CD4-positive, alpha-beta T cell (primary cell): Measurements from ENCODE around the gene PXMP2. TPM values are rescaled to one million over a fixed set of nuclear protein-coding genes. Genes with fewer than 3 reads are reported as not detected.

ENCODE experiments used
- ATAC-seq: fragments of 200-7000 bp; cut with Tn5 transposase; one replicate; pipeline ENCODE4 v1.10.0; 2022; ENCODE audit warnings: mild to moderate bottlenecking; ENCODE audit not compliant: poor library complexity
- CTCF ChIA-PET: fragments of 350-600 bp; sonication (Branson Sonifier 250); formaldehyde crosslinking; loops from one replicate; lab custom pipeline; 2021; ENCODE audit warnings: antibody characterized with exemption, inconsistent platforms; lab: Charles Lee
- POLR2A ChIA-PET: fragments of 350-600 bp; sonication (Branson Sonifier 250); formaldehyde crosslinking; loops from one replicate; lab custom pipeline; 2021; ENCODE audit warnings: antibody characterized with exemption, inconsistent platforms; lab: Charles Lee
- DNase-seq, 14 experiments: peaks; one replicate each; pipeline ENCODE4 v3.0.0-alpha.2; 2013 to 2020; ENCODE audit warnings: mixed read lengths in 2 of 14
- H3K27ac ChIP-seq, 2 donors: one replicate each; pipeline versions ENCODE4 v1.5.1 to v1.7.0; 2013; ENCODE audit warnings: low read length in 2 of 2, low read depth in 1 of 2, mild to moderate bottlenecking in 1 of 2
- H3K27me3 ChIP-seq, 2 experiments: 1 replicate in 1 of 2; 2 replicates in 1 of 2; pipeline versions ENCODE4 v1.6.1 to v1.7.0; 2013; ENCODE audit warnings: low read length in 2 of 2, control low read depth in 1 of 2, mild to moderate bottlenecking in 1 of 2, moderate library complexity in 1 of 2; ENCODE audit not compliant: insufficient read depth in 2 of 2, control insufficient read depth in 1 of 2
- H3K36me3 ChIP-seq: one replicate; pipeline ENCODE4 v1.6.1; 2013; ENCODE audit warnings: low read length, control low read depth; ENCODE audit not compliant: insufficient read depth
- H3K4me1 ChIP-seq: one replicate; pipeline ENCODE4 v1.6.1; 2013; ENCODE audit warnings: low read length, control low read depth; ENCODE audit not compliant: insufficient read depth
- H3K4me3 ChIP-seq: one replicate; pipeline ENCODE4 v1.5.1; 2013; ENCODE audit warnings: mild to moderate bottlenecking, low read length, moderate library complexity
- H3K9me3 ChIP-seq, 2 experiments: 1 replicate in 1 of 2; 2 replicates in 1 of 2; pipeline versions ENCODE4 v1.6.1 to v1.7.0; 2013; ENCODE audit warnings: low read length in 2 of 2, mild to moderate bottlenecking in 2 of 2, control low read depth in 1 of 2, moderate library complexity in 1 of 2; ENCODE audit not compliant: control insufficient read depth in 1 of 2, insufficient read depth in 1 of 2
- H3K27ac Mint-ChIP-seq: one replicate; pipeline ENCODE4 v1.8.0; 2020; ENCODE audit warnings: mixed read lengths
- H3K27me3 Mint-ChIP-seq: one replicate; pipeline ENCODE4 v1.8.0; 2021; ENCODE audit warnings: mixed read lengths
- H3K36me3 Mint-ChIP-seq: one replicate; pipeline ENCODE4 v1.8.0; 2021; ENCODE audit warnings: low read depth, mixed read lengths
- H3K4me1 Mint-ChIP-seq: one replicate; pipeline ENCODE4 v1.8.0; 2021; ENCODE audit warnings: low read depth, mixed read lengths
- H3K4me3 Mint-ChIP-seq: one replicate; pipeline ENCODE4 v1.8.0; 2020; ENCODE audit warnings: mild to moderate bottlenecking, mixed read lengths
- H3K9me3 Mint-ChIP-seq: one replicate; pipeline ENCODE4 v1.8.0; 2020; ENCODE audit warnings: mixed read lengths
- CTCF ChIP-seq: fragments of 200-600 bp; IDR thresholded peaks from one replicate; pipeline ENCODE4 v1.8.0; 2022; ENCODE audit warnings: antibody characterized with exemption, mild to moderate bottlenecking
- intact Hi-C, 2 experiments: fragments of 100-400 bp; cut with DNase I in 1 of 2; cut with micrococcal nuclease in 1 of 2; formaldehyde crosslinking; loops; one replicate each; pipeline versions ENCODE4 v1.15.1 to v1.9.0; 2023 to 2025; cut with DNase I, micrococcal nuclease
- total RNA-seq, 174 experiments: library from RNA in 2 of 174; stranded (reverse) in 2 of 174; gene quantifications; one replicate each; pipeline ENCODE4 v1.2.3 and lab custom pipeline; 2021 to 2026

The PXMP2 gene
- total RNA-seq, 2 experiments from 2014 or later: 2.1 to 2.6 TPM

- H3K9me3 Mint-ChIP-seq: no peaks in the 10 kb centered on the region
- peak in 1 of 14 experiments; percentile 8 for DNase-seq
- CTCF ChIA-PET: no interaction called here
- no peaks in the 10 kb centered on the region for H3K27me3 Mint-ChIP-seq
- intact Hi-C loops: no loop called here
- H3K4me3 Mint-ChIP-seq: no peak overlapping the region
- H3K27ac ChIP-seq: no peak overlapping the region
- peaks cover 74% of the 10 kb centered on the region for H3K36me3 Mint-ChIP-seq
- no peak overlapping the region for H3K27ac Mint-ChIP-seq
- no peak overlapping the region for H3K4me3 ChIP-seq
- no peaks in the 10 kb centered on the region for H3K9me3 ChIP-seq
- TF ChIP-seq CTCF: no peak
- no peaks in the 10 kb centered on the region for H3K27me3 ChIP-seq
- POLR2A ChIA-PET: no interaction called here
- no peaks in the 10 kb centered on the region for H3K4me1 ChIP-seq
- ATAC-seq: no peak
- peaks cover 77% of the 10 kb centered on the region for H3K36me3 ChIP-seq
- no peaks in the 10 kb centered on the region for H3K4me1 Mint-ChIP-seq
Observed at GRCh38 chr12:132724506-132725241, 37.3 kb downstream of the PXMP2 start.

- Histone ChIP-seq H3K27ac (no peak overlapping the region), H3K4me1 (no peaks in the 10 kb centered on the region), H3K27me3 (no peaks in the 10 kb centered on the region), H3K4me3 (no peak overlapping the region), H3K9me3 (no peaks in the 10 kb centered on the region), H3K36me3 (peaks cover 75% of the 10 kb centered on the region)
- Mint-ChIP-seq H3K9me3 (no peaks in the 10 kb centered on the region), H3K4me3 (no peak overlapping the region), H3K27me3 (no peaks in the 10 kb centered on the region), H3K27ac (no peak overlapping the region), H3K36me3 (peaks cover 74% of the 10 kb centered on the region), H3K4me1 (no peaks in the 10 kb centered on the region)
- POLR2A ChIA-PET: no interaction called here
- intact Hi-C loops: no loop called here
- TF ChIP-seq CTCF: no peak
- ATAC-seq (no peak), DNase-seq (peak in 1 of 14 experiments; percentile 11)
- CTCF ChIA-PET: no interaction called here
Observed at GRCh38 chr12:132726386-132726785, 39.0 kb downstream of the PXMP2 start.

DNA sequence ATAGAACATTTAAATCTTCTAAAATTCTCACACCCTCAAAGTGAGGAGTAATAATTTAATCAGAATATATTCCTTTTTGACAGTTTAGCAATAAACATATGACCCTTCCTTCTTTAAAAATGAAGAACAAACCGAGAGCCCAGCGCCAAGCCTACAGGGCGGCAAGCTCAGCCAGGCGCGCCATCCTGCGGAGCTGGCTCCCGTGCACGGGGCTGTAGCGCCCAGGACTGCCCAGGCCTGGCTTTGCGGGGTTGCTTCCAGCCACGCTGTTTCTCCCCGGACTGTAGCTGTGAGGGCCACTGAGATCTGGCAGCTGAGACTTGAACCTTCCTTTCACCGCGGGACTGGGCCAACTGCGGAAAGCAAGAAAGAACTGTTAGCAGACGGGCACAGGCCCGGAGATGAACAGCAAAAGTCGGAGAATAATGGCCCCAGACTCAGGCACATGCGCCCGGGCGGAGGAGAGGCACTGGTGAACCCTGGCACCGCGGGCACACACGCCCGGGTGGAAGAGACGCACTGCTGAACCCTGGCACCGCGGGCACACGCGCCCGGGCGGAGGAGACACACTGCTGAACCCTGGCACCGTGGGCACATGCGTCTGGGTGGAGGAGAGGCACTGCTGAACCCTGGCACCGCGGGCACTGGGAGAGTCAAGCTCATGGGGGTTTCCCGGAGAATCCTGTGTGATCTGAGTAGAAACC, 39.9 kb downstream of the PXMP2 start:
- no peak overlapping the region for H3K27ac ChIP-seq
- Mint-ChIP-seq H3K36me3 (peaks cover 76% of the 10 kb centered on the region), H3K4me3 (no peak overlapping the region), H3K27ac (no peak overlapping the region), H3K4me1 (no peaks in the 10 kb centered on the region), H3K9me3 (no peaks in the 10 kb centered on the region), H3K27me3 (no peaks in the 10 kb centered on the region)
- no peak overlapping the region for H3K4me3 ChIP-seq
- DNase-seq (peak in 1 of 14 experiments; percentile 16), ATAC-seq (no peak)
- ChIA-PET CTCF (no interaction called here), POLR2A (no interaction called here)
- H3K36me3 ChIP-seq: peaks cover 78% of the 10 kb centered on the region
- no peaks in the 10 kb centered on the region for H3K27me3 ChIP-seq
- no peaks in the 10 kb centered on the region for H3K9me3 ChIP-seq
- intact Hi-C loops: no loop called here
- no peaks in the 10 kb centered on the region for H3K4me1 ChIP-seq
- TF ChIP-seq CTCF: no peak
